ENCODE results near the gene FANCC.

FANCC gene

GRCh38 chr9:95063300-95063699 is 254.2 kb downstream of the FANCC start:
- no peak for DNase-seq (ENCODE audit: low read depth)
- TF ChIP-seq CTCF (IDR thresholded peaks at IDR 0.05; ENCODE audit: control insufficient read depth, extremely low read depth, insufficient read depth): no peak

GRCh38 chr9:95062596-95063065 is 254.9 kb downstream of the FANCC start:
- no peak overlapping the region for H3K4me3 ChIP-seq (ENCODE audit: low read depth, low read length)
- no peak for TF ChIP-seq CTCF (IDR thresholded peaks at IDR 0.05; ENCODE audit: control insufficient read depth, extremely low read depth, insufficient read depth)
- DNase-seq (ENCODE audit: low read depth): no peak

More at GRCh38 chr9:95063300-95063699, 254.2 kb downstream of the FANCC start:
- no peak overlapping the region for H3K4me3 ChIP-seq (ENCODE audit: low read depth, low read length)

- TF ChIP-seq CTCF (IDR thresholded peaks at IDR 0.05; ENCODE audit: control insufficient read depth, extremely low read depth, insufficient read depth): no peak
- no peak overlapping the region for H3K4me3 ChIP-seq (ENCODE audit: low read depth, low read length)
- DNase-seq (ENCODE audit: low read depth): no peak
These were observed 255.5 kb downstream of the FANCC start for GRCh38 chr9:95061916-95062595.

- H3K4me3 ChIP-seq (ENCODE audit: low read depth, low read length): no peak overlapping the region
- no peak for DNase-seq (ENCODE audit: low read depth)
- no peak for TF ChIP-seq CTCF (IDR thresholded peaks at IDR 0.05; ENCODE audit: control insufficient read depth, extremely low read depth, insufficient read depth)
These were observed 256.6 kb downstream of the FANCC start for GRCh38 chr9:95060916-95061315.

GRCh38 chr9:95060234-95060633 is 257.3 kb downstream of the FANCC start:
- TF ChIP-seq CTCF (IDR thresholded peaks at IDR 0.05; ENCODE audit: control insufficient read depth, extremely low read depth, insufficient read depth): no peak
- no peak for DNase-seq (ENCODE audit: low read depth)
- H3K4me3 ChIP-seq (ENCODE audit: low read depth, low read length): no peak overlapping the region

- H3K4me3 ChIP-seq (ENCODE audit: low read depth, low read length): no peak overlapping the region
- no peak for DNase-seq (ENCODE audit: low read depth)
- TF ChIP-seq CTCF (IDR thresholded peaks at IDR 0.05; ENCODE audit: control insufficient read depth, extremely low read depth, insufficient read depth): no peak
These were observed 258.6 kb downstream of the FANCC start for GRCh38 chr9:95058795-95059386.
